ENCODE results near the gene SPRED3. TPM values are rescaled to one million over a fixed set of nuclear protein-coding genes. Genes with fewer than 3 reads are reported as not detected.
A peak's percentile ranks its signal among the peaks of the same experiment; 100 is the strongest.

SPRED3 gene
- total RNA-seq, 4 donors from 2014 or later, result 0.46 to 0.83 (median 0.59) TPM

DNA sequence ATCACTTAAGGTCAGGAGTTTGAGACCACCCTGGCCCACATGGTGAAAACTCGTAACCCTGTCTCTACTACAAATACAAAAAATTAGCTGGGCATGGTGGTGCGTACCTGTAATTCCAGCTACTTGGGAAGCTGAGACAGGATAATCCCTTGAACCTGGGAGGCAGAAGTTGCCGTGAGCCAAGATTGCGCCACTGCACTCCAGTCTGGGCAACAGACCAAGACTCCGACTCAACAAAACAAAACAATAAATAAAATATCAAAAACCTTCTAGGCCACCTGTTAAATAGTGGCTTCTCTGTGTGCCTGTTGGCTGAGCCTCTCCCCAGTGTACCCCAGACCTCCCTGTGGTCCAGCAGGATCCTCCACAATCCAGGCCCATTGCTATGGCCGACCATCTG, 17.4 kb upstream of the SPRED3 start:
- intact Hi-C loops (cut with DNase I), result no loop called here
- Histone ChIP-seq H3K27me3 (peaks cover 0 to 27% (median 0%) of the 10 kb centered on the region in 4 donors), H3K4me1 (peaks cover 11 to 17% (median 14%) of the 10 kb centered on the region in 4 donors), H3K4me3 (no peak overlapping the region), H3K36me3 (peaks cover 0 to 1% (median under 1%) of the 10 kb centered on the region in 4 donors), H3K27ac (replicated peaks in 1 of 4) (no peak overlapping the region), H3K9me3 (no peaks in the 10 kb centered on the region)
- WGBS, result 83% methylated on average over 5 of the region's 6 CpGs
- DNase-seq (ENCODE audit: extremely low spot score), result no peak
- TF ChIP-seq POLR2A (IDR thresholded peaks at IDR 0.05; ENCODE audit: low read depth) (no peak), EP300 (IDR thresholded peaks at IDR 0.05) (no peak)
- TF ChIP-seq, protein P1, sequence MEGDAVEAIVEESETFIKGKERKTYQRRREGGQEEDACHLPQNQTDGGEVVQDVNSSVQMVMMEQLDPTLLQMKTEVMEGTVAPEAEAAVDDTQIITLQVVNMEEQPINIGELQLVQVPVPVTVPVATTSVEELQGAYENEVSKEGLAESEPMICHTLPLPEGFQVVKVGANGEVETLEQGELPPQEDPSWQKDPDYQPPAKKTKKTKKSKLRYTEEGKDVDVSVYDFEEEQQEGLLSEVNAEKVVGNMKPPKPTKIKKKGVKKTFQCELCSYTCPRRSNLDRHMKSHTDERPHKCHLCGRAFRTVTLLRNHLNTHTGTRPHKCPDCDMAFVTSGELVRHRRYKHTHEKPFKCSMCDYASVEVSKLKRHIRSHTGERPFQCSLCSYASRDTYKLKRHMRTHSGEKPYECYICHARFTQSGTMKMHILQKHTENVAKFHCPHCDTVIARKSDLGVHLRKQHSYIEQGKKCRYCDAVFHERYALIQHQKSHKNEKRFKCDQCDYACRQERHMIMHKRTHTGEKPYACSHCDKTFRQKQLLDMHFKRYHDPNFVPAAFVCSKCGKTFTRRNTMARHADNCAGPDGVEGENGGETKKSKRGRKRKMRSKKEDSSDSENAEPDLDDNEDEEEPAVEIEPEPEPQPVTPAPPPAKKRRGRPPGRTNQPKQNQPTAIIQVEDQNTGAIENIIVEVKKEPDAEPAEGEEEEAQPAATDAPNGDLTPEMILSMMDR (IDR thresholded peaks at IDR 0.05), result no peak

DNA sequence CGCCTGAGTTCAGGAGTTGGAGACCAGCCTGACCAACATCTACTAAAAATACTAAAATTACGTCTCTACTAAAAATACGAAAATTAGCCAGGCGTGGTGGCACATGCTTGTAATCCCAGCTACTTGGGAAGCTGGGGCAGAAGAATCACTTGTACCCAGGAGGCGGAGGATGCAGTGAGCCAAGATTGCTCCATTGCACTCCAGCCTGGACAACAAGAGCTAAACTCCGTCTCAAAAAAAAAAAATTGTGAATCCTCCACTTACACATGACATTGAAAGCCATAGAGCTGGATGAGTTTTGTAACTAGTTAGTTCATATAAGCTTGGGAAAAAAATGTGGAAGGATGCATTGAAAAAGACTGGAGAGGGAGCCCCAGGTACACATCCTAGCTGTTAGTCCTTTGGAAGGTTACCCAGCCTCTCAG, 14.6 kb upstream of the SPRED3 start:
- peak overlapping the region; percentile 87 to 90 (median 90) for H3K4me3 ChIP-seq
- intact Hi-C loops (cut with DNase I), result loop anchor here (2.0 kb wide), 1 partner anchor 37 kb away; no protein-coding TSS in a partner anchor
- DNase-seq (ENCODE audit: extremely low spot score), result no peak
- 74% methylated on average over 6 of the region's 6 CpGs for WGBS
- H3K4me1 ChIP-seq, result peaks cover 23 to 38% (median 31%) of the 10 kb centered on the region in 4 donors
- peaks cover under 1 to 29% (median 26%) of the 10 kb centered on the region in 4 donors for H3K36me3 ChIP-seq
- peak overlapping the region; percentile 90 to 92 (median 91) for H3K27ac ChIP-seq (replicated peaks in 1 of 4)
- peaks cover 0 to 6% (median 0%) of the 10 kb centered on the region in 4 donors for H3K27me3 ChIP-seq
- no peak for TF ChIP-seq POLR2A (IDR thresholded peaks at IDR 0.05; ENCODE audit: low read depth)
- TF ChIP-seq, protein P1 (IDR thresholded peaks at IDR 0.05), result no peak
- no peak for TF ChIP-seq EP300 (IDR thresholded peaks at IDR 0.05)
- no peak for TF ChIP-seq POLR2AphosphoS5 (IDR thresholded peaks at IDR 0.05)
- no peaks in the 10 kb centered on the region for H3K9me3 ChIP-seq

DNA sequence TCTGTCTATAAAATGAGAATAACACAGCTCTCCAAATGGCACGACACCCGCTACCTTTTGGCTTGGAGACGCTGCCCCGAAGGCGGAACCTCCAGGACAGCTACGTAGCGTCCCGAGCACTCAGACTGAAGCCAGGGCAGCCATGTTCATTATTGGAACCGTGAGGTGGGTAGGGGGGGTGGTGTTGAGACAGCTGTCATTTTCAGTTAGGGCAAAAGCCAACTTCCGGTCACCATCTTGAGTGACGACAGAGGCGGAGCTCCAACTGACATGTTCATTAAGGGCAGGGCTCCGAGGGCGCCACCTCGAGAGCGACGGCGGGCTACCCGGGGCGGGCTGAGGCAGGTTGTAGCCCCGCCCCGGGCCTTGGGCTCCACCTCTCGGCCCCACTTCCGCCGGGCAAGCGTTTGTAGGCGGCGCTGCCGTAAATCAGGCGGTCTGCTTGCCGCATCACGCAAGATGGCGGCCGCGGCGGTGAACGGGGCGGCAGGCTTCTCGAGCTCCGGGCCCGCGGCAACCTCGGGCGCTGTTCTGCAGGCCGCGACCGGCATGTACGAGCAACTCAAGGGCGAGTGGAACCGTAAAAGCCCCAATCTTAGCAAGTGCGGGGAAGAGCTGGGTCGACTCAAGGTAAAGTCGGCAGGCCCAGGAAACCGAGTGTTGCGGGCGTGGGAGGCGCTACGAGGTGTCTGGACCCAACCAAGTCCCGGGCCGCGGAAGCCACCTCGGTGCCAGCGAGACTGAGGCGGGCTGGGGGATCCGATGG, 14.0 kb upstream of the SPRED3 start, which contains the start of gene PSMD8:
TSS of gene PSMD8 (plus strand) at position 240 of the 766 bp plus-strand sequence. CDS start at position 271, 31 bp downstream.
- Histone ChIP-seq H3K27ac (replicated peaks in 1 of 4) (peak within 1 kb of the TSS; percentile 90 to 92 (median 91)), H3K27me3 (peaks cover 0 to 6% (median 0%) of the 10 kb centered on the region in 4 donors), H3K4me3 (peak within 1 kb of the TSS; percentile 87 to 90 (median 90)), H3K36me3 (peaks cover 6 to 35% (median 32%) of the 10 kb centered on the region in 4 donors), H3K9me3 (no peaks in the 10 kb centered on the region), H3K4me1 (peaks cover 23 to 38% (median 31%) of the 10 kb centered on the region in 4 donors)
- peak; percentile 100 for DNase-seq (ENCODE audit: extremely low spot score)
- TF ChIP-seq POLR2A (IDR thresholded peaks at IDR 0.05; ENCODE audit: low read depth) (peak; percentile 91), EP300 (IDR thresholded peaks at IDR 0.05) (no peak), POLR2AphosphoS5 (IDR thresholded peaks at IDR 0.05) (peak; percentile 95 to 96)
- TF ChIP-seq, protein P1 (IDR thresholded peaks at IDR 0.05), result peak in 2 of 3 experiments; percentile 6 to 24
- WGBS, result 0% methylated on average over 59 of the region's 65 CpGs
- intact Hi-C loops (cut with DNase I), result loop anchor here (2.0 kb wide), 1 partner anchor 38 kb away; no protein-coding TSS in a partner anchor

DNA sequence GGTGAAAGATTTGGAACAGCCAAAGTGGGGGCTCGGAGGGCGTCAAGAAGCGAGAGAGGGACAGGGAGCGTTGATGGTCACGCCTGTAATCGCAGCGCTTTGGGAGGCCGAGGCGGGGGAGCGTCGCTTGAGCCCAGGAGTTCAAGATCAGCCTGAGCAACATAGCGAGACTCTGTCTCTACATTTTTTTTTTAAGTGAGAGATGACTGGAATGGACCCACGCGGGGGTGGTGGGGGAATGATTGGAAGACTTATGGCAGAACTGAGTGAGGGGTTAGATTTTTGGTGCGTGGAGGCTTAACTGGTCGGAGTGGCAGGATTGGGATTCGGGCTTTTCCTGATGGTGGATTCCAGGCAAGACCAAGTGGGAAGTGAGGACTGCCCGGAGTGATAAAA, 13.4 kb upstream of the SPRED3 start:
- Histone ChIP-seq H3K27ac (replicated peaks in 1 of 4) (peak overlapping the region; percentile 90 to 92 (median 91)), H3K4me3 (peak overlapping the region; percentile 87 to 90 (median 90)), H3K9me3 (no peaks in the 10 kb centered on the region), H3K4me1 (peaks cover 23 to 38% (median 31%) of the 10 kb centered on the region in 4 donors), H3K36me3 (peaks cover 6 to 40% (median 38%) of the 10 kb centered on the region in 4 donors), H3K27me3 (peaks cover 0 to 4% (median 0%) of the 10 kb centered on the region in 4 donors)
- intact Hi-C loops (cut with DNase I), result loop anchor here (2.0 kb wide), 1 partner anchor 38 kb away; no protein-coding TSS in a partner anchor
- WGBS, result 2% methylated on average over 17 of the region's 18 CpGs
- DNase-seq (ENCODE audit: extremely low spot score), result no peak
- TF ChIP-seq POLR2AphosphoS5 (IDR thresholded peaks at IDR 0.05), result no peak
- TF ChIP-seq, protein P1 (IDR thresholded peaks at IDR 0.05), result no peak
- no peak for TF ChIP-seq POLR2A (IDR thresholded peaks at IDR 0.05; ENCODE audit: low read depth)
- no peak for TF ChIP-seq EP300 (IDR thresholded peaks at IDR 0.05)

All from esophagus muscularis mucosa (tissue), 4 donors.